ENCODE results near the gene SORCS3.
A peak's percentile ranks its signal among the peaks of the same experiment; 100 is the strongest.

The SORCS3 gene

GRCh38 chr10:105017691-105018090 is 376.6 kb downstream of the SORCS3 start:
- no peak for DNase-seq (ENCODE audit: low spot score)

- DNase-seq (ENCODE audit: low spot score) = no peak
Measured at GRCh38 chr10:105023211-105024111, 382.4 kb downstream of the SORCS3 start.

GRCh38 chr10:105024184-105024583 is 383.1 kb downstream of the SORCS3 start:
- no peak for DNase-seq (ENCODE audit: low spot score)

GRCh38 chr10:105025092-105025491 is 384.0 kb downstream of the SORCS3 start:
- no peak for DNase-seq (ENCODE audit: low spot score)

GRCh38 chr10:105026566-105026965 is 385.5 kb downstream of the SORCS3 start:
- no peak for DNase-seq (ENCODE audit: low spot score)

GRCh38 chr10:105029286-105029685 is 388.2 kb downstream of the SORCS3 start:
- DNase-seq (ENCODE audit: low spot score) = no peak

- no peak for DNase-seq (ENCODE audit: low spot score)
Measured at GRCh38 chr10:105037022-105037421, 395.9 kb downstream of the SORCS3 start.

- DNase-seq (ENCODE audit: low spot score) = no peak
Measured at GRCh38 chr10:105041956-105042355, 400.9 kb downstream of the SORCS3 start.

GRCh38 chr10:105042906-105043552 is 401.9 kb downstream of the SORCS3 start:
- no peak for DNase-seq (ENCODE audit: low spot score)

GRCh38 chr10:105044902-105045301 is 403.8 kb downstream of the SORCS3 start:
- DNase-seq (ENCODE audit: low spot score) = no peak

- DNase-seq (ENCODE audit: low spot score) = no peak
Measured at GRCh38 chr10:105056413-105056812, 415.3 kb downstream of the SORCS3 start.

GRCh38 chr10:105062951-105063350 is 421.9 kb downstream of the SORCS3 start:
- DNase-seq (ENCODE audit: low spot score) = no peak

GRCh38 chr10:105063796-105064195 is 422.7 kb downstream of the SORCS3 start:
- DNase-seq (ENCODE audit: low spot score) = peak; percentile 63

GRCh38 chr10:105068497-105068896 is 427.4 kb downstream of the SORCS3 start:
- DNase-seq (ENCODE audit: low spot score) = no peak

GRCh38 chr10:105070249-105070648 is 429.2 kb downstream of the SORCS3 start:
- DNase-seq (ENCODE audit: low spot score) = no peak

GRCh38 chr10:105070952-105071351 is 429.9 kb downstream of the SORCS3 start:
- DNase-seq (ENCODE audit: low spot score) = no peak

- no peak for DNase-seq (ENCODE audit: low spot score)
Measured at GRCh38 chr10:105071980-105072379, 430.9 kb downstream of the SORCS3 start.

GRCh38 chr10:105073999-105074398 is 432.9 kb downstream of the SORCS3 start:
- DNase-seq (ENCODE audit: low spot score) = no peak

- no peak for DNase-seq (ENCODE audit: low spot score)
Measured at GRCh38 chr10:105075031-105075430, 433.9 kb downstream of the SORCS3 start.

GRCh38 chr10:105085980-105086379 is 444.9 kb downstream of the SORCS3 start:
- DNase-seq (ENCODE audit: low spot score) = no peak

- DNase-seq (ENCODE audit: low spot score) = no peak
Measured at GRCh38 chr10:105094048-105094447, 453.0 kb downstream of the SORCS3 start.

GRCh38 chr10:105096316-105096715 is 455.2 kb downstream of the SORCS3 start:
- no peak for DNase-seq (ENCODE audit: low spot score)

- no peak for DNase-seq (ENCODE audit: low spot score)
Measured at GRCh38 chr10:105102977-105103376, 461.9 kb downstream of the SORCS3 start.

Data from Ammon's horn (tissue), 1 donor.